GM19372 (cell line): ENCODE measurements around the gene PRTN3.

ENCODE experiments used
- ATAC-seq: cut with Tn5 transposase; IDR thresholded peaks from one replicate; pipeline ENCODE4 v1.9.1; 2021; ENCODE audit warnings: mild to moderate bottlenecking, low read depth, moderate library complexity; ENCODE audit not compliant: unreplicated experiment

Gene PRTN3

GRCh38 chr19:840519-841206 lies at the start of gene PRTN3:
Gene PRTN3 (plus strand): TSS chr19:840999. CDS start chr19:841009, 10 bp downstream.
- ATAC-seq: no peak

DNA sequence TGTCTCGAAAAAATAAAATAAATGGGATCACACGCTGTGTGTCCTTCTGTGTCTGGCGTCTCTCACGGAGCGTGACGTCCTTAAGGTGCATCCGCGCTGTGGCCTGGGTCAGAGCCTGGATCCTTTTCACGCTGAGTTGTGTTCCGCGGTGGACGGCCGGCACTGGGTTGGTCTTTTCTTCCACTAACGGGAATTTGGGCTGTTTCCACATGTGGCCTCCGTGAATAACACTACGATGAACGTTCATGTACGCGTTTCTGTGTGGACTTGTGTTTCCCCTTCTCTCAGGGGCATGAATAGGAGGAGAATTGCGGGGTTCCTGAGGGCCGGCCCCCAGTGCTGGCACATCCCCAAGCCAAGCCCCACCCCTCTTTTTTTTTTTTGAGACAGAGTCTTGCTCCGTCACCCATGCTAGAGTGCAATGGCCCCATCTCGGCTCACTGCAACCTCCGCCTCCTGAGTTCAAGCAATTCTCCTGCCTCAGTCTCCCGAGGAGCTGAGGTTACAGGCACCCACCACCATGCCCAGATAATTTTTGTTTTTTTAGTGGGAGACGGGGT lies 49.7 kb upstream of the PRTN3 start:
- no peak for ATAC-seq

- ATAC-seq: no peak
Measured at GRCh38 chr19:791567-792305, 49.1 kb upstream of the PRTN3 start.

GRCh38 chr19:792306-792885 lies 48.4 kb upstream of the PRTN3 start:
- no peak for ATAC-seq

DNA sequence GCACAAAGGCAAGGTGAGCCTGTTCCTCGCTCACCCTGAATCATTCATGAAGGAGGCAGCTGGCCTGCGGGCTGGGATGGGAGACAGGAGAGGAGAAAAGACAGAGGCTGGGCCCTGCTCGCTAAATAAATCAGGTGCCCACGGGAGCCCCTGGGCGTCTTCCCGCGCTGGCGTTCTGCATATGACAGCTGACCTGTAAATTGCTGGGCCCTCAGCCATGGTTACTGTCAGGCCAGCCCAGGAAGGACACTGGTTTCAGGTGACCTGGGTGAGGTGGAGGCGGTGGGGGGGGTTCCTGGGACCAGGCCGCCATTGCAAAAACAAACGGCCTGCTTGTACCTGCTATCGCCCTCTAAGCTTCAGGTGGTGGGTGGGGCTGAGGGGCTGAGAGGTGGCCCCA lies 47.0 kb upstream of the PRTN3 start:
- no peak for ATAC-seq

GRCh38 chr19:795073-795611 lies 45.7 kb upstream of the PRTN3 start:
- no peak for ATAC-seq

DNA sequence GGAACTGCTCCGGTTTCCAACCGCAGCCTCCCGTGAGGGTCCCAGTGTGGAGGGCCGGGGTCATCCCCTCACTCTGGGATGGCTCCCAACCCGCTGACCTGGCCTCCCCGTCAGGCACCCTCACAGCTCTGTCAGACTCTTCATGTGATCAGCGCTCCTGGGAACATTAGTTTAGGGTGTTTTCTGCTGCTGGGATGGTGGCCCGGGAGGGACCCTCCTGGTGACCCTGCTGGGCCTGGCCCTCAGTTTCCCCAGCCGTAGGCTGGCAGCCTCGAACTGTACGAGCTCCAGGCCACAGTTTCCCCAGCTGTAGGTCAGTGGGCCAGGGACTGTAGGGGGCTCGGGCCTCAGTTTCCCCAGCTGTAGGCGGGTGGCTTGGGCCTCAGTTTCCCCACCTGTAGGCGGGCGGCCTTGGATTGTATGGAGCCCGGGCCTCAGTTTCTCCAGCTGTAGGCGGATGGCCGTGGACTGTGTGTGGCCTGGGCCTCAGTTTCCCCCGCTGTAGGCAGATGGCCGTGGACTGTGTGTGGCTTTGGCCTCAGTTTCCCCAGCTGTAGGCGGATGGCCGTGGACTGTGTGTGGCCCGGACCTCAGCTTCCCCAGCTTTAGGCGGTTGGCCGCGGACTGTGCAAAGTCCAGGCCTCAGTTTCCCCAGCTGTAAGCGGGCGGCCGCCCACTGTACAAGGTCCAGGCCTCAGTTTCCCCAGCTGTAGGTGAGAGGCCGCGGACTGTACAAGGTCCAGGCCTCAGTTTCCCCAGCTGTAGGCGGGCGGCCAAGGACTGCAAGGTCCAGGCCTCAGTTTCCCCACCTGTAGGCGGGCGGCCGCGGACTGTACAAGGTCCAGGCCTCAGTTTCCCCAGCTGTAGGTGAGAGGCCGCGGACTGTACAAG lies 44.9 kb upstream of the PRTN3 start:
- ATAC-seq: no peak

- peak; percentile 78 for ATAC-seq
Measured at GRCh38 chr19:796692-797527, 43.9 kb upstream of the PRTN3 start, which contains the start of gene PTBP1. Gene PTBP1 (plus strand): TSS chr19:797452. CDS start chr19:797498, 46 bp downstream.

GRCh38 chr19:797528-798414 lies 43.0 kb upstream of the PRTN3 start:
- ATAC-seq: peak; percentile 43

- no peak for ATAC-seq
Measured at GRCh38 chr19:798415-799075, 42.3 kb upstream of the PRTN3 start.

DNA sequence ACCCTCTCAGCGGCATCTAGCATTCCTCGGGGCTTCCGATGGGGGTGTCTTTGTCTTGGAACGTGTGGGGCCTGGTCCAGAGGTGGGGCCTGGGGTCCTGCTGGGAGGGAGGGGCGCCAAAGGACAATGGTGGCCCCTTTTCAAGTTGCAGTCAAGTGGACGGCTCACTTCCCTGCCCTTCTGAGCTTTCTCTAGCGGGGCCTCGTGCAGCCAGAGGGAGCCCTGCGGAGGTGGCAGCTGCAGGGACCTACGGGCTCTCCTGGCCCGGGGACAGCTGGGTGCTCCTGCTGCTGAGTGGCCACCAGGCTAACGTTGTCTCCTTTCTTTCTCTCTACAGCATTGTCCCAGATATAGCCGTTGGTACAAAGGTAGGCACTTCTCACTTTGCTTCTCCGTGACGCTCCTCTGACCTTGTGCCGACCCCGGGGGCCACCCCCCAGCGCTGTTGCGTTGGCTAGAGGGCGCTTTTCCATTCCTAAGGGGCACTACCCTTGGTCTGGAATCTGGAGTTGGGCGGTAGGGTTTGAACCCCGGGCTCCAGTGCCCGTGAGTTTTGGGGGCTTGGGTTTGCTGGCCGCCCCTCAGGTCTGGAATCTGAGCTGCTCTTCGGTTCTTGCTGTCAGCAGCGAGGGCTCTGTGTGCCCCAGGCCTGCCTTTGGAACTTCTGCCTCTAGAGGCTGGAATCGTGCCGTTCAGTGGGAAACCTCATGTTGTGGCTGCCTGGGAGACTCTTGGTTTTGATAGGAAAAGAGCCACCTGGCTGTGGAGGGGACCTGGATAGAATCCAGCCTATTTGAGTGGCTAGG lies 41.5 kb upstream of the PRTN3 start:
- no peak for ATAC-seq

GRCh38 chr19:800360-801029 lies 40.3 kb upstream of the PRTN3 start:
- ATAC-seq: no peak

DNA sequence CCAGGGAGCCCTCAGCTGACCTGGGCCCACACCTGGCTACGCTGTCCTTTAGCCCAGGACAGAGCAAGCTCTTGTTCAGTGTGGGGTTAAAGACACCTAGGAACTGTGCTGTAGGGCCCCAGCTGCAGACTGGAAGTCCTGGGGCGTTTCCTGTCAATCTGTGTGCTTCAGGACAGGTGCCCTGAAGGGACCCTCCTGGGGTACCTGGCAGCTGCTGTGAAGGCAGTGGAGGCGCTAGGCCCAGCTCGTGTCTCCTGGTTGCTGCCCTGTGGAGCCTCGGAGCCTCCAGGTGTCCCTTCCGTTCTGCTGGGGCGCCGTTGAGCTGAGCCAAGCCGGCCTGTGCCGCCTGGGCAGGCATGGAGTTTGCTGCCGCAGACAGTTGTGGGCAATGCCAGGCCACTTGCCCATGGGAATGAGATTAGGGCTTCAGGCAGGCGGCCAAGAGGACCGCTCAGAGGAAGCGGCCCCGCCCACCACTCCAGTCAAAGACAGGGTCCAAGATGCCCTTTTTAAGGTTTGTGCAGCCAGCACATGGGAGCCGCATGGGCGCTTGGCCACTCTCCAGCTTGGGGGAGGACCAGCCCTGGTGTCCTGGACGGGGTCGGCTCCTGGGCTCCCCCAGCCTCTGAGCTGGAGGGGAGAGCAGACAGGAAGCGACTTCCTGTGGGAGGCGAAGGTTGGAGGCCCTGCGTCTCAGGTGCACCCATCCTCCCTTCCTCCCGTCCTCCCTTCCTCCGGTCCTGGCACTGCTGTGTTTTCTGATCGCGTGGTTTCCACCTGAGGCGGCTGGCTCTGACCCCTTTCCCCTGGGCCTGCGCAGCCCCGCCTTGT lies 39.6 kb upstream of the PRTN3 start:
- ATAC-seq: no peak

DNA sequence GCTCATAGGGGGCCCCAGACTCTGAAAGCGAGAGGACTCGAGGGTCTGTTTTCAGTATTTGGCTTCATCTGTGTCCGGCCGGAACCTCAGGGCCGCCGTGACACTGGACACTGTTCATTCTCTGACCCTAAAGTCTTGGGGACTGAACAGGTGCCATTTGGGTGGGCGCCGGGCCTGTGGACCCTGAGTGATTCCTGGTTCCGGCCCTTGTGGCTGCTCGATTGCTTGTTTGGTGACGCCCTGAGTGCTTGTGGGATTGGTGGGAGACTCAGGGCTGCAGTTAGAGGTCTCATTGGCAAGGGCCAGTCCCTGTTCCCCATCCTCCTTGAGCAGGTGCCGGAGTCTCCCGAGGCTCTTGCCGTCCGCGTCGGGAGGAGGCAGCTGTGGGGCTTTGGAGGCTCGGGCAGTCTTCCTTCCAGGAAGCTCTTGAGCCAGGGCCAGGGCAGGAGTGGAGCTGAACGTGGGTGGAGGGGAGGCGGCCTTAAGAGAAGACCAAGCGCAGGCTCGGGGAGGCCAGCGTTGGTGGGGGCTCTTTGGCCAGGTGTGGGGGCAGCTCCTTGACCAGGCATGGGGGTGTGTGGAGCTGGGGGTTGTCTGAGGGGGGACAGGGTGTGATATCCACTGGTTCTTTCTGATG lies 38.8 kb upstream of the PRTN3 start:
- no peak for ATAC-seq

- no peak for ATAC-seq
Measured at GRCh38 chr19:802498-803098, 38.2 kb upstream of the PRTN3 start.
